Ishikawa (cell line): ENCODE data around the gene NR6A1.

Experiments used
- CEBPB ChIP-seq: IDR thresholded peaks from 2 replicates; pipeline ENCODE4 v1.6.1; 2012
- CREB1 ChIP-seq: IDR thresholded peaks from 2 replicates; pipeline ENCODE4 v1.6.1; 2012; ENCODE audit warnings: low read depth
- EGR1 ChIP-seq: IDR thresholded peaks from 2 replicates; pipeline ENCODE4 v1.6.1; 2012
- EP300 ChIP-seq: IDR thresholded peaks from 2 replicates; pipeline ENCODE4 v1.6.1; 2012; ENCODE audit warnings: borderline replicate concordance
- FOXM1 ChIP-seq: IDR thresholded peaks from 2 replicates; pipeline ENCODE4 v1.6.1; 2012; ENCODE audit warnings: low read depth, borderline replicate concordance
- MAX ChIP-seq: IDR thresholded peaks from 2 replicates; pipeline ENCODE4 v1.6.1; 2012
- NFIC ChIP-seq: IDR thresholded peaks from 2 replicates; pipeline ENCODE4 v1.6.1; 2012
- RAD21 ChIP-seq: IDR thresholded peaks from 2 replicates; pipeline ENCODE4 v1.6.1; 2012; ENCODE audit warnings: low read depth
- REST ChIP-seq: IDR thresholded peaks from 2 replicates; pipeline ENCODE4 v1.6.1; 2012; ENCODE audit warnings: low read depth, mild to moderate bottlenecking
- TAF1 ChIP-seq: IDR thresholded peaks from 2 replicates; pipeline ENCODE4 v1.6.1; 2012; ENCODE audit warnings: low read depth, mild to moderate bottlenecking
- TCF12 ChIP-seq: IDR thresholded peaks from 2 replicates; pipeline ENCODE4 v1.6.1; 2012; ENCODE audit warnings: low read depth
- TEAD4 ChIP-seq: IDR thresholded peaks from 2 replicates; pipeline ENCODE4 v1.6.1; 2012
- USF1 ChIP-seq: IDR thresholded peaks from 2 replicates; pipeline ENCODE4 v1.6.1; 2012
- YY1 ChIP-seq: IDR thresholded peaks from 2 replicates; pipeline ENCODE4 v1.6.1; 2012; ENCODE audit warnings: low read depth
- ZBTB7A ChIP-seq: IDR thresholded peaks from 2 replicates; pipeline ENCODE4 v1.6.1; 2012; ENCODE audit warnings: low read depth

The NR6A1 gene

GRCh38 chr9:124506931-124507879 lies 263.9 kb downstream of the NR6A1 start, which contains the start of gene NR5A1:
Gene NR5A1, minus strand, starts transcription at chr9:124507399. Its CDS starts 4,004 bp downstream, at chr9:124503395.
- no peak for TF ChIP-seq REST
- no peak for TF ChIP-seq FOXM1
- no peak for TF ChIP-seq EP300
- no peak for TF ChIP-seq TCF12
- TF ChIP-seq ZBTB7A = no peak

DNA sequence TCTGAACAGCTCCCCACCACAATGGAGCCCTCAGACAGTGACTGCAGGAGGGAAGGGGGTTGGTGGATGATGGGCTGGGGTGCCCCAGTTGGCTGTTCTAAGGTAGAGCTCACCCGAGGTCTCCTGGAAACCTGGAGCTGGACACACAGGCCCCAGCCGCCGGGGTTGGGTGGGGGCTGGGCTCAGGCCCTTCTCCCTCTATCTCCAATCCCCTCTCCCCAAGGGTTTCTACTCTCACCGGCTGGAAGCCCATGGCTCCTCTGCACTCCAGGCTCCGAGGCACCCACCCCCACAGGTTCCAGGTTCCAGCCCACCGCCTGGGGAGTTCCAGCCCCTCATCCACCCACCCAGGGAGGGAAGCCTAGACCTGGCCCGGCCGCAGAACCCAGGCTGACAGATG lies 264.7 kb downstream of the NR6A1 start:
- TF ChIP-seq CREB1 (no peak), TEAD4 (no peak), ZBTB7A (no peak), CEBPB (no peak), NFIC (no peak), REST (no peak), TAF1 (no peak), TCF12 (no peak), MAX (no peak), RAD21 (no peak), YY1 (no peak), FOXM1 (no peak), EP300 (no peak), EGR1 (no peak), USF1 (no peak)

GRCh38 chr9:124505901-124506346 lies 265.2 kb downstream of the NR6A1 start:
- TF ChIP-seq TEAD4 = no peak
- TF ChIP-seq EGR1 = no peak
- TF ChIP-seq CREB1 = no peak
- no peak for TF ChIP-seq REST
- TF ChIP-seq CEBPB = no peak
- TF ChIP-seq EP300 = no peak
- TF ChIP-seq FOXM1 = no peak
- TF ChIP-seq RAD21 = no peak
- no peak for TF ChIP-seq MAX
- TF ChIP-seq TCF12 = no peak
- no peak for TF ChIP-seq NFIC

GRCh38 chr9:124505006-124505900 lies 265.9 kb downstream of the NR6A1 start:
- TF ChIP-seq YY1 (no peak), MAX (no peak), CREB1 (no peak), ZBTB7A (peak; percentile 7; the same call in 1 of the 2 replicates)
